Right hindlimb (tissue), 1 donor: ENCODE data around the gene CD300H.
"Not testable (repeated sequence)": the region's sequence is repeated elsewhere in the genome, so short reads cannot be mapped to it uniquely, and the experiment has no call there.

ENCODE experiments used
- DNase-seq: peaks from one replicate; pipeline ENCODE4 v3.0.0-alpha.2; 2018

CD300H gene

DNA sequence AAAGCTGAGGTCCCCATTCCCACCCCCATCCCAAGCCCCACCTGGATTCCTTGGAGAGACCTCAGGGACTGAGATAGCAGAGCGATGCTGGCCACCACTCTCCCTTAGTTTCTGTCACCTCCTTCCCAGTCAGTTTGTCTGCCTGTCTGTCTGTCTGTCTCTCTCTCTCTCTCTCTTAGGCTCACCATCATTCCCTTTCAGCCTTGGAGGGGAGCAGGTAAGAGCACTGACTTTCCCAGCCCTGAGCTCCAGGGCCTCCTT is 41.9 kb downstream of the CD300H start:
- DNase-seq = no peak

DNA sequence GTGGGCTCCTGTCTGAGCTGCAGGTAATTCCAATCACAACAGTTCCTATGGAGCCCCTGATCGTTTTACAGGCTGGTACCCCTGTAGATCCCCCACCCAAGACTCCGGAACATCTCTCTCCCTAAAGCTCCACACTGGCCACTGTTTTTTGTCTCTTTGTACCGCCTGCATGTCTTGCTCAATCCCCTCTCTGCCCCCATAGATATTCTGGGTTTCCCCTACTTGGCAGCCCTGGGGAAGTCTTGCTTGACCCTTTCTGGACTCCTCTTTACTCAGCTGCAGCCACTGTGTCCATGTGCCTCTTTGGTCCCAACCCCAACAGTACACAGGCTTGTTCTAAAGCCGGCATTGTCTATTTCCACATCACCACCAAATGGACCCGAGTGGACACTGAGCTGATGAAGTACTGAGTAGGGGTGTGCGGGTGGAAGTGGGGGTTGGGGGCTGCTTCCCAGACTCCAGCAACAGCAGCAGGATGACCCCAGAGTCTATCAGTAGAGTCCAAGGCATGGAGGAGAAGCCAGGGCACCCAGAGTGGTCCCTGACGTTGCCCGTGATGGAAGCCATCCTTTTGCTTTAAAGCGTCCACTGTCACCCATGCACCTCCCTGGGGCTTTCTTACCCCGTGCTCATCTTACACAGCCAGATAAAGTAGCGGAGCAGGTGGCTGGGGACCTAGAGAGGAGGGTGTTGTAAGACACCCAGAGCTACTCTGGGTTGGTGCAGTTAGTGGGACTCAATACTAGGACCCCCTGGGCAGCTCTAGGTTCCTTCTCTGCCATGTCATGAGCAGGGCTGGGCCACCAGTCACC is 42.5 kb downstream of the CD300H start:
- no peak for DNase-seq

GRCh38 chr17:74523308-74523707 is 44.0 kb downstream of the CD300H start:
- DNase-seq = no peak

- no peak for DNase-seq
Measured at GRCh38 chr17:74522381-74523105, 44.8 kb downstream of the CD300H start.

DNA sequence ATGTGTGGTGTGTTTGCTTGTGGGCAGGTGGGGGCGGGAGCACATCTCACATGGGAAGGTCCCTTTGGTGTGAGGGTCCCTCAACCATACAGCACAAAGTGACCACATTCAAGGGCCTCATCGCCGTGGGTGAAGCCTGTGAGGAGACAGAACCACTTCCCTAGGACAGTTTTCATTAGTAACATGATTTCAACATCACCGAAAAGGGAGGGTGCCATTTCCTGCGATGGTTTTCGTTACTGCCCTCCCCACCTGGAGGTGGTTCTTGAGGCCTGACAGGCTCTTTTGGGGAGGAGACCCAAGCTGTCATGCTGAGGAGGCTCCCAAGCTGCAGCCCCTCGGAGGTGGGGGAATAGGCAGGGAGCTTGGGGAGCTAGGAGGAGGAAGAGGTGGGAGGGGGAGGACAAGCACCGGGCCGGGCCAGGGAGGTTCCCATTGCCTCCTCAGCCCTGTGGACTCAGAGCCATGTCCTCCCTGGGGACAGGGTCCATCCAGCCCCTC is 45.6 kb downstream of the CD300H start:
- no peak for DNase-seq

GRCh38 chr17:74520790-74521480 is 46.4 kb downstream of the CD300H start:
- no peak for DNase-seq

- no peak for DNase-seq
Measured at GRCh38 chr17:74520016-74520434, 47.3 kb downstream of the CD300H start.

GRCh38 chr17:74518413-74518981 is 48.8 kb downstream of the CD300H start:
- DNase-seq = not testable (repeated sequence)

- DNase-seq = no peak
Measured at GRCh38 chr17:74516561-74517328, 50.6 kb downstream of the CD300H start.

DNA sequence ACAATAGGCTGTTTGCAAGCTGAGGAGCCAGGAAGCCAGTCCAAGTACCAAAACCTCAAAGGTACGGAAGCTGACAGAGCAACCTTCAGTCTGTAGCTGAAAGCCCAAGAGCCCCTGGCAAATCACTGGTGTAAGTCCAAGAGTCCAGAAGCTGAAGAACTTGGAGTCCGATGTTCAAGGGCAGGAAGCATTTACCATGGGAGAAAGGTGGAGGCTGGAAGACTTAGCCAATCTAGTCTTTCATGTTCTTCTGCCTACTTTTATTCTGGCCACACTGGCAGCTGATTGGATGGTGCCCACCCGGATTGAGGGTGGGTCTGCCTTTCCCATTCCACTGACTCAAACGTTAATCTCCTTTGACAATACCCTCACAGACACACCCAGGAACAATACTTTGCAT is 51.4 kb downstream of the CD300H start:
- DNase-seq = no peak

DNA sequence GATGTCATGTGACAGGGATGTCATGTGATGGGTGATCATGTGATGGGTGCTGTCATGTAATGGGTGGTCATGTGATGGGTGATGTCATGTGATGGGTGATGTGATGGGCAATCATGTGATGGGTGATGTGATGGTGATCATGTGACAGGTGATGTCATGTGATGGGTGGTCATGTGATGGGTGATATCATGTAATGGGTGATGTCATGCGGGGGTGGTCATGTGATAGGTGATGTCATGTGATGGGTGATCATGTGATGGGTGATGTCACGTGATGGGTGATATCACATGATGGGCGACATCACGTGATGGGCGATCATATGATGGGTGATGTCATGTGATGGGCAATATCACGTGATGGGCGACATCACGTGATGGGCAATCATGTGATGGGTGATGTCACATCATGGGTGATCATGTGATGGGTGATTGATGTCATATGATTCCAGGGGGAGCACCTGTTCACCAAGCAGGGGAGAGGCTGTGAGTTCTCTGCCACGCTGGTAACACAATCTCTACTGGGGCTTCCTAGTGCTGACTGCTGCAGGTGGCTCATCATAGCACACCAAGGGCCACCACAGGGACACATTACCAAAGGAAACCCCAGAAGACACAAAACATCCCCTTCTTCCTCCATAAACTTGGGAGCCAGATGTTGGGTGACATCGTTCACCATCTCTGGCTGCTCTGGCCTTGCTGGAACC is 52.5 kb downstream of the CD300H start:
- no peak for DNase-seq

DNA sequence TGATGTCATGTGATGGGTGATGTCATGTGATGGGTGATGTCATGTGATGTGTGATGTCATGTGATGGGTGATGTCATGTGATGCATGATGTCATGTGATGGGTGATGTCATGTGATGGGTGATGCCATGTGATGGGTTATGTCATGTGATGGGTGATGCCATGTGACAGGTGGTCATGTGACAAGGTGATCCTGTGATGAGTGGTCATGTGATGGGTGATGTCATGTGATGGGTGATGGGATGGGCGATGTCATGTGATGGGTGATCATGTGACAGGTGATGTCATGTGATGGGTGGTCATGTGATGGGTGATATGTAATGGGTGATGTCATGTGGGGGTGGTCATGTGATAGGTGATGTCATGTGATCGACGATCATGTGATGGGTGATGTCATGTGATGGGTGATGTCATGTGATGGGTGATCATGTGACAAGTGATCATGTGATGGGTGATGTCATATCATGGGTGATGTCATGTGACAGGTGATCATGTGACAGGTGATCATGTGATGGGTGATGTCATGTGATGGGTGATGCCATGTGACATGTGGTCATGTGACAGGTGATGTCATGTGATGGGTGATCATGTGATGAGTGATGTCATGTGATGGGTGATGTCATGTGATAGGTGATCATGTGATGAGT is 53.2 kb downstream of the CD300H start:
- no peak for DNase-seq

DNA sequence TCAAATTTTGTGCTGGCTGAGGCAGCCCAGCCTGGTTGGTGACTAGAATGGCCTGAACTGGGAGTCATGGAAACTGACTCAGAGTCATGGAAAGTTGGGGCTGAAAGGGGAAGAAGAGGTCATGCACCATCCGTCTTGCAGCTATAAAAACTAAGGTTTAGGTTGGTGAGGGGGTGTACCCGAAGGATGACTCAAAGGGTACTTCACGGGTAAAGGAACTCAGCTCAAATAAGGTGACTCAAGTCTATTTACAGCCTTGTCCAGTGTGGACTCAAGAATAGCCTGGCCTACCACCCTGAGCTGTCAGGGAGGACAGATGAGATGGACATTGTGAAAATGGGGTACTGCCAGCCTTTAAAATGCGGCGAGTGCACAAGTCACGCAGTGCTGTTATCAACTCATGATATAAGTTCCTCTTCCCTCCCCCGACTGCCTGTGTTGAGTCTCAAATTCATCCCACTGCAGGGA is 54.7 kb downstream of the CD300H start:
- DNase-seq = no peak

GRCh38 chr17:74512036-74512435 is 55.3 kb downstream of the CD300H start:
- DNase-seq = no peak
